ENCODE results near the gene ZNF41. TPM values are rescaled to one million over a fixed set of nuclear protein-coding genes. Genes with fewer than 3 reads are reported as not detected.

ZNF41 gene
- total and polyA plus RNA-seq, 2 donors (not counting 3 experiments of a cell fraction or from before 2014, with no cell fraction given) = 2.9 to 7.5 TPM

DNA sequence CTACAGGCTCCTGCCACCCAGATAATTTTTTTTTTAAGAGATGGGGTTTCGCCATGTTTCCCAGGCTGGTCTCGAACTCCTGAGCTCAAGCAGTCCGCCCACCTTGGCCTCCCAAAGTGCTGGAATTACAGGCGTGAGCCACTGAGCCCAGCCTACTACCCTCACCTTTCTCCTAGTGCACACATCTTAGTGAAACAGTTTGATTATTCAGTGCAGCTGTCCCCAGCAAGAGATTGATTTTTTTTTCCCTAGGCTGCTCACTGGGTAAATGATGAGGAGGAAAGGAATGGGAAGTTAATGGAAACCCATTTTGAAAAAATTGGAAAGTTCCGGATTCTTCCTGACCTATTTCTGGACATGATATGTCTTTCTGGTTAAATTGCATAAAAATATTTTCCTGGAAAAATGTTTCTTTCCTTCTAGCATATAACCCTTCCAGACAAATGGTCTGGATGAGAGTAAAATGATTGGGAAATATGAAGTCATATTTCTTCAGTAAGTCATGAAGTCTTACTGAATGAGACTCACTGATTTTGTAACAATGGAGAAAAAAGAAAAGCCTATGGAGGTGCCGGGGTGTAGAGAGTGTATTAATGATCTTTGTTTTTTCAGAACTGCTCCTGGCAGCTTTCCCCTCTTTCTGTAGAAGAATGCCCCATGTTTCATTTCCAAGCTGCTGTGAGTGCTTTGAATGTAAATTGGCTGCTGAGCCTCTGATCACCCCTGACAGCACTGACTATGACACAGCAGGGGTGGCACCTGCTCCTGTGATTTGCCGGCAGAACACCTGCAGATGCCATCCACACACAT, 19.5 kb upstream of the ZNF41 start:
- Histone ChIP-seq H3K4me3 (replicated peaks in 1 of 3; ENCODE audit: insufficient read depth in 1 of 3, low read depth in 1 of 3, low read length in 3 of 3) (no peak overlapping the region), H3K9ac (replicated peaks; ENCODE audit: extremely low read depth, insufficient read depth, low read length) (no peak overlapping the region), H2AFZ (ENCODE audit: low read depth, low read length) (no peak overlapping the region), H3K4me1 (ENCODE audit: control insufficient read depth, extremely low read depth, insufficient read depth, low read length) (no peaks in the 10 kb centered on the region), H3K27ac (ENCODE audit: insufficient read depth, low read depth, low read length) (no peak overlapping the region), H3K9me3 (replicated peaks; ENCODE audit: control insufficient read depth, insufficient read depth, low read length) (no peaks in the 10 kb centered on the region), H3K79me2 (ENCODE audit: control insufficient read depth, insufficient read depth, low read length) (no peaks in the 10 kb centered on the region), H4K20me1 (replicated peaks; ENCODE audit: control insufficient read depth, extremely low read depth, insufficient read depth, low read length) (no peaks in the 10 kb centered on the region), H3K36me3 (ENCODE audit: control insufficient read depth in 2 of 2, extremely low read depth in 1 of 2, insufficient read depth in 2 of 2, low read length in 2 of 2) (no peaks in the 10 kb centered on the region), H3K4me2 (ENCODE audit: insufficient read depth, low read length) (no peak overlapping the region), H3K9me1 (replicated peaks; ENCODE audit: control insufficient read depth, extremely low read depth, insufficient read depth, low read length) (no peaks in the 10 kb centered on the region), H3K27me3 (ENCODE audit: control insufficient read depth in 2 of 2, insufficient read depth in 2 of 2, low read length in 2 of 2) (peaks cover 0 to 2% of the 10 kb centered on the region in 2 experiments)
- DNase-seq (ENCODE audit: low read depth, low spot score) (no peak), FAIRE-seq (no peak)
- intact Hi-C loops (cut with micrococcal nuclease) = no loop called here
- BruUV-seq (replicated peaks) = no TSS peak
- CTCF ChIA-PET = interaction anchor here (2.4 kb wide), 1 partner anchor 20 kb away, joined by 12 read pairs; no protein-coding TSS in a partner anchor
- dilution Hi-C loops (cut with MboI; ENCODE audit: extremely low pct_ligation_motif_present, low sequenced_read_pairs) = no loop called here
- POLR2A ChIA-PET = no interaction called here
- TF ChIP-seq, protein P1, sequence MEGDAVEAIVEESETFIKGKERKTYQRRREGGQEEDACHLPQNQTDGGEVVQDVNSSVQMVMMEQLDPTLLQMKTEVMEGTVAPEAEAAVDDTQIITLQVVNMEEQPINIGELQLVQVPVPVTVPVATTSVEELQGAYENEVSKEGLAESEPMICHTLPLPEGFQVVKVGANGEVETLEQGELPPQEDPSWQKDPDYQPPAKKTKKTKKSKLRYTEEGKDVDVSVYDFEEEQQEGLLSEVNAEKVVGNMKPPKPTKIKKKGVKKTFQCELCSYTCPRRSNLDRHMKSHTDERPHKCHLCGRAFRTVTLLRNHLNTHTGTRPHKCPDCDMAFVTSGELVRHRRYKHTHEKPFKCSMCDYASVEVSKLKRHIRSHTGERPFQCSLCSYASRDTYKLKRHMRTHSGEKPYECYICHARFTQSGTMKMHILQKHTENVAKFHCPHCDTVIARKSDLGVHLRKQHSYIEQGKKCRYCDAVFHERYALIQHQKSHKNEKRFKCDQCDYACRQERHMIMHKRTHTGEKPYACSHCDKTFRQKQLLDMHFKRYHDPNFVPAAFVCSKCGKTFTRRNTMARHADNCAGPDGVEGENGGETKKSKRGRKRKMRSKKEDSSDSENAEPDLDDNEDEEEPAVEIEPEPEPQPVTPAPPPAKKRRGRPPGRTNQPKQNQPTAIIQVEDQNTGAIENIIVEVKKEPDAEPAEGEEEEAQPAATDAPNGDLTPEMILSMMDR (IDR thresholded peaks at IDR 0.05; ENCODE audit: extremely low read depth in 1 of 2, insufficient read depth in 1 of 2, low read depth in 1 of 2, low read length in 2 of 2) = no peak
- TF ChIP-seq FOS (IDR thresholded peaks at IDR 0.05; ENCODE audit: borderline replicate concordance, insufficient read depth, low read length) = no peak
- no peak for TF ChIP-seq POLR2AphosphoS5 (IDR thresholded peaks at IDR 0.05; ENCODE audit: insufficient read depth, low read depth, low read length)
- TF ChIP-seq POLR2A (IDR thresholded peaks at IDR 0.05; ENCODE audit: low read depth, low read length) = no peak
- no peak for TF ChIP-seq EZH2 (IDR thresholded peaks at IDR 0.05; ENCODE audit: borderline replicate concordance, low read depth, low read length, severe bottlenecking)
- TF ChIP-seq, protein P2, sequence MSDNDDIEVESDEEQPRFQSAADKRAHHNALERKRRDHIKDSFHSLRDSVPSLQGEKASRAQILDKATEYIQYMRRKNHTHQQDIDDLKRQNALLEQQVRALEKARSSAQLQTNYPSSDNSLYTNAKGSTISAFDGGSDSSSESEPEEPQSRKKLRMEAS (IDR thresholded peaks at IDR 0.05; ENCODE audit: insufficient read depth, insufficient read length) = no peak
- TF ChIP-seq MYC (IDR thresholded peaks at IDR 0.05; ENCODE audit: low read depth, low read length) = no peak
- no peak for TF ChIP-seq GATA2 (IDR thresholded peaks at IDR 0.05; ENCODE audit: insufficient read depth, insufficient read length, low read depth, low read length)
- no peak for TF ChIP-seq JUN (IDR thresholded peaks at IDR 0.05; ENCODE audit: borderline replicate concordance, insufficient read depth, insufficient read length, low read depth)
